DMS79 (cell line): Measurements from ENCODE around the gene CWC27.
"Not testable (repeated sequence)": the region's sequence is repeated elsewhere in the genome, so short reads cannot be mapped to it uniquely, and the experiment has no call there.

ENCODE experiments used
- DNase-seq: peaks from one replicate; lab custom pipeline; 2025; lab: John Stamatoyannopoulos, UW

The CWC27 gene

DNA sequence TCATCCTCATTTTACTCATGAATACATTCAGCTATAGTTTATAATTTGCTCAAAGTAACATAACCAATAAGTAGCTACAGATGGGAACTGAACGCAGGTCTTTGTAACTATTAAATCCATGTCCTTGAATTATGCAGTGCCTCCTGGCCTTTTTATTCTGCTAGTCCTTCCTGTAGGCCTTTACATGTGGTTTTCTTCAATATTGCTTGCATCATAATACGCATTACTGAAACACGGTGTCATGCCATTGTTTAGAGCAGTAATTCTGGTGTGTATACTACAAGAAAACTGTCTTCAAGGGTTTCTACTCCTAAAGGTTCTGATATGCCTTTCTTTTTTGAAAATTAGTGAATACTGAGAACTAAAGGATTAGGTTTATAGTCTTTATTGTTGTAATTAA lies 20.7 kb downstream of the CWC27 start:
- DNase-seq = no peak

GRCh38 chr5:64790210-64790609 lies 21.5 kb downstream of the CWC27 start:
- no peak for DNase-seq

DNA sequence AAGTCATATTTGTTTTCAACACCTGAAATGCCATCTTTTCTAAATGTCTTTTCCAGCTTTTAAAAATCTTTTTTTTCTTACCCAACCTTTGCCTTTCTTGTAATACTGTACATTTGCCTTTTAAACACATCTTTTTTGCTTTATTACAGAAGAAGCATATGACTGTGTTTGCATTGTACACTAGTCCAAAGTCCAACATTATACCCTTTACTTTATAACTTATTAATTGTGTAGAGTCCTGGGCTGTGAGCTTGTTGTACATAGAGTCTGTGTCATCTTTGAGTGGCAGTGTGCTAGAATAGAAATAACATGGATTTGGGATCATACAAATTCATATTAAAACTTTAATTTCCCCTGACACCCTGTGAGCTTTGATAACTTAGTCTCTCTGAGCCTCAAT lies 23.7 kb downstream of the CWC27 start:
- no peak for DNase-seq

DNA sequence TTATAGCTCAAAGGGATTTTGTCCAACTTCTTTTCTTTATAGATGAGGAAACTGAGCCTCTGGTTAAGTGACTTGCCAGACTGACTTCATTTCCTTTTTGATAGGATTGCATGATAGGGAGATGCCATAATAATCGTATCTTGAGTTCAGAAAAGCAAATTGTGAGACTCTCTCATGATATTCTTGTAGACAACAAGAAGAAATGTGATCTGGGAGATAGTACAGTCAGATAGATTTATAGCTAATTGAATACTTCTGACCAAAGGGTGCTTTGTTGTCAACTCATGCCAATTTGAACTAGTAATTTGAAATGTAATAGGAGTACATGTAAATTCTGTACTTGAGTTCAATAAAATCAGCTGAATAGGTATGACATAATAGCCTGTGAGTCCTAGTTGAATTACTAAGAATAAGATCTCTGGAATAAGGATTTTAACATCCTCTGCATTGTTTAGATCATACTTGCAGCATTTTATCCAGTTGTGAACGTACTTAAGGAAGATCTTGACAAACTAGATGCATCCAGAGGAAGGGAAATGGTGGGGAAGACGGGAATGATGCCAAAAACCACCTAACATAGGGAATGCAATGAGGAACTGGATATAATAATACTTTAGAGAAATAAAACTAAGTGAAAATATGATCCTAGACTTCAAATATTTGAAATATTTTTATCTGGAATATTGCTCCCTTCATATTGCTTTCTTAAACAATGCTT lies 25.5 kb downstream of the CWC27 start:
- no peak for DNase-seq

DNA sequence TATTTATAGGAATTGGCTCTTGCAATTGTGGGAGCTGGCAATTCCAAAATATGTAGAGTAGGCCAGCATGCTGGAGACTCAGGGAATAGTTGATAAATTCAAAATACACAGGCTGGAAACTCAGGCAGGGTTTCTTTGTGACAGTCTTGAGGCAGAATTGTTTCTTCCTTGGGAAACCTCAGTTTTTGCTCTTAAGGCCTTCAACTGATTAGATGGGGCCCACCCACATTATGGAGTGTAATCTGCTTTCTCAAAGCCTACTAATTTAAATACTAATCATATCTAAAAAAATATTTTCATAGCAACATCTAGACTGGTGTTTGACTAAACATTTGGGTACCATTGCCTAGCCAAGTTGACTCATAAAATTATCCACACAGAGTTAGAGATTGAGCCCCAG lies 27.6 kb downstream of the CWC27 start:
- DNase-seq = no peak

DNA sequence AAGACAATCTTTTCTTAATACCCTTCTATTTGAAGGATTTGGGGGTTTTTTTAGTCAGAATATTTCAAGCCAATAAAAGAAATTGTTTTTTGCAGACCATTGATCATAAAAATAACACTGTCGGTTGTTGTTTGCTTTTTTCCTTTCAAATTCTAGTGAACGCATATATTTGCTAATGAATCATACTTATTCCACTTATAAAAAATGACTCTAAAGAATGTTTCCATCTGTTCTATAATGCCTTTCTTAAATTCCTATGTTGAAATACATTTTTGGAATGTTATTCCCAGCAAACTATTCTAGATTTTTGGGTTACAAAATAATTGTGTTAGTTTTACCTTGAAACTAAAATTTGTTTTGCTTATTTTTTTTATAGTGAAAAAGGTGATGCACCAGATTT lies 32.2 kb downstream of the CWC27 start:
- no peak for DNase-seq

DNA sequence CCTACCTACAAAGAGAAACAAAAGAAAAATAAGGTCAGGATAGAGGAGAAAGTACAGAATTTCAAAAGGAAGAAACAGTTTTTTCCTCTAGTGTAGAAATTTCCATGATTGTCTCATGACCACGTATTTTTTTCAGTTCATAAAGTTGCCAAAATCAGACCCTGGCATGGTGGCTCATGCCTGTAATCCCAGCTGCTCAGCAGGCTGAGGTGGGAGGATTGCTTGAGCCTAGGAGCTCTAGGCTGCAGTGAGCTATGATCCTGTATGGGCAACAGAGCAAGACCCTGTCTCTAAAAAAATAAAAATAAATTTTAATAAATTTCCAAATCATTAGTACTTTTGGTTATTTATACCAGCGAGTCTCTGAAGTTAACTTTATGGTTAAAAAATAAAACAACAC lies 37.8 kb downstream of the CWC27 start:
- no peak for DNase-seq

DNA sequence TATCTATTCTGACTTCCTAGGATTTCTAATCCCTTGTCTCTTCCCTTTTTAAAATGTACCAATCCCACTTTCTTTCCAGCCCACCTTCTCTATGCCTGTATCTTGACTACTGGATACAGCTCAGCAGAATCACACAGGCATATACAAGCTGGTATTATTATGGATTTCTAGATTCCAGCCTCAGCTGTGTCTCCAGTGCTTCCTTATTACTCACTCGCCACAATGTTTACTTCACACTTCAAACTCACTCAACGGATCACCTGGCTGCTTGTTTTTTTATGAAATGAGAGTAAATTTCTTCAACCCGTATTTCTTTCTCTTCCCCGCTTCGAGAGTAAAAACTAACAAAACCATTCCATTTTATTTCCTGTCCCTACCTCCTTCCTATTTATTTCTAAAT lies 38.8 kb downstream of the CWC27 start:
- no peak for DNase-seq

DNA sequence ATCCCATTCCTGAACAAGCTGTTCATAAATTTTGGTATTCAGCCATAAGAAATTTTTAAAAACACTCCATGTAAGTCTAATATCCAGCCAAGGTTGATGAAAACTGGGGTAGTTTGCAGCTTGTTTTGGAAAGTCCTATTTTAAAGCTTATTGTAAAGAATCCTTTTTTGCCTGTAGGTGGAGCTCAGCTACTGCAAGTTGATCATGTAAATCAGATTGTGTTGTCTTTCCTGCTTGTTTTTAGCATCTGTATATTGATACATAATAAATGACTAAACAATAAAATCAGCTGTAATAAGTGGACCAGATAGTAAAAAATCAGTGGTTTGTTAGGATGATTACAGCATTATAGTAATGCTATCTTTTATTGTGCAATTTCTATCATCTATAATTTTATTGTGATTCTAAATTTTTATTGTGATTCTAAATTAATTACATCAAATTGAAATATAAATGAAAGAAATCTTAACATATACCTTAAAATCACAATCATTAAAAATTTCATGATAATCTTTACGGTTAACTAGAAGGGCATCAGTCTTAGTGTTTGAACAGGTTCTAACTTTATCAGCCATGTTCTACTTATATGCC lies 42.4 kb downstream of the CWC27 start:
- DNase-seq = no peak

GRCh38 chr5:64814073-64814472 lies 45.3 kb downstream of the CWC27 start:
- no peak for DNase-seq

DNA sequence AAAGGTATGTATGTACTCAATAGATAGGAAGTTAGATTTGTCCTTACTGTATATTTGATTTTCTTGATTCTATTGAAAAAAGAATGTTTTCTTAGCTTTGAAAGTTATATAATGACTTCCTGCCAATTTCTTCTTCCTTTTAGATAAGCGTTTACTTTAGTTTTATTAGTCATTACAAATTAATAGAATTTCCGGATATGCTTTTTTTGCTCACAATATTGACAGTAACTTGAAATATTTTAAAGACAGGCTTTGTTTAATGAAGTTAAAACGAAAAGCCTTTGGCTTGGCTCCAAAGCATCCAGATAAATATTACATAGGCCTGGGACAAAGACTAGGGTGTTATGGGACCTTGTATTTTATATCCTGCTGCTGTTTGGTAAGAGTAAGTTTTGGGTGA lies 49.5 kb downstream of the CWC27 start:
- DNase-seq = no peak

DNA sequence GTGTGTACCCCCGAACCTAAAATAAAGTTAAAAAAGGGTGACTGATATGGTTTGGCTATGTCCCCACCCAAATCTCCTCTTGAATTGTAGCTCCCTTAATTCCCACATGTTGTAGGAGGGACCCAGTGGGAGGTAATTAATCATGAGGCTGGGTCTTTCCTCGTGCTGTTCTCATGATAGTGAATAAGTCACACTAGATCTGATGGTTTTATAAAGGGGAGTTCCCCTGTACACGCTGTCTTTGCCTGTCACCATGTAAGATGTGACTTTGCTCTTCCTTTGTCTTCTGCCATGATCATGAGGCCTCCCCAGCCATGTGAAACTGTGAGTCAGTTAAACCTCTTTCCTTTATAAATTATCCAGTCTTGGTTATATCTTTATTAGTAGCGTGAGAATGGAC lies 50.6 kb downstream of the CWC27 start:
- DNase-seq = not testable (repeated sequence)

GRCh38 chr5:64822320-64822719 lies 53.6 kb downstream of the CWC27 start:
- no peak for DNase-seq

DNA sequence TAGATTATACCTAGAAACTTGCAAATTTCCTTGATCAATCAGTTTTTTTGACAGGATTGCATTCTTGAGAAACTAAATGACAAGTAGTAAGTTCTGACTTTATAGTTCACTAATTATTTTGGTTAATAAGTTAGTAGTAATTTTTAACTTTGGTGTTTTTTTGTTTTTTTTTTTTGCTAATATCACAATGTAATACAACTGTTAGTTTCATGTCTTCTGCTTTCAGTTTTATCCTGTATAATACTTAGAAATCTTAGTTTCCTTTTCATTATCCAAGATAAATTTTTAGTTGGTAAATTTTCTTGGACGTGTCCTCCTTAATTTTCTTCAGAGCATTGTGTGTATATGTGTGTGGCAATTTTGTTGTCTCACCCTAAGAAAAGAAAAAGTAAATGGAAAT lies 57.8 kb downstream of the CWC27 start:
- no peak for DNase-seq

DNA sequence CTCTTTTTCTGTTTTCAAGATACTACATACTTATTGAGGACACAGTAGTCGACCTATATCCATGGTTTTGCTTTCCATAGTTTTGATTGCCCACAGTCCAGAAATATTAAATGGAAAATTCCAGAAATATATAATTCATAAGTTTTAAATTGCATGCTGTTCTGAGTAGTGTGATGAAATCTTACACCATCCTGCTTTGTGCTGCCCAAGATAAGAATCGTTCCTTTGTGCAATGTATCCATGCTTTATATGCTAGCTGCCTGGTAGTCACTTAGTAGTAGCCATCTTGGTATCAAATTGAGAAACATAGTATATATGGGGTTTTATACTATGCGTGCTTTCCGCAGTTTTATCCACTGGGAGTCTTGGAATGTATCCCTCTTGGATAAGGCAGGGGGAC lies 59.0 kb downstream of the CWC27 start:
- no peak for DNase-seq

DNA sequence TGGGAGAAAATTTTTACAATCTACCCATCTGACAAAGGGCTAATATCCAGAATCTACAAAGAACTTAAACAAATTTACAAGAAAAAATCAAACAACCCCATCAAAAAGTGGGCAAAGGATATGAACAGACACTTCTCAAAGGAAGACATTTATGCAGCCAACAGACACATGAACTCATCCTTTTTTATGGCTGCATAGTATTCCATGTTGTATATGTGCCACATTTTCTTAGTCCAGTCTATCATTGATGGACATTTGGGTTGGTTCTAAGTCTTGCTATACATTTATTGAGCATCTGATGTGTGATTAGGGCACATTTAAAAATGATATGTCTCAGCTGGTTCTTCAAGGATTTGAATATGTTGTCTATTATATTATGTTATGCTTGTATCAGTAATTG lies 61.9 kb downstream of the CWC27 start:
- DNase-seq = not testable (repeated sequence)

GRCh38 chr5:64831996-64832395 lies 63.3 kb downstream of the CWC27 start:
- no peak for DNase-seq

GRCh38 chr5:64834037-64834436 lies 65.3 kb downstream of the CWC27 start:
- no peak for DNase-seq

DNA sequence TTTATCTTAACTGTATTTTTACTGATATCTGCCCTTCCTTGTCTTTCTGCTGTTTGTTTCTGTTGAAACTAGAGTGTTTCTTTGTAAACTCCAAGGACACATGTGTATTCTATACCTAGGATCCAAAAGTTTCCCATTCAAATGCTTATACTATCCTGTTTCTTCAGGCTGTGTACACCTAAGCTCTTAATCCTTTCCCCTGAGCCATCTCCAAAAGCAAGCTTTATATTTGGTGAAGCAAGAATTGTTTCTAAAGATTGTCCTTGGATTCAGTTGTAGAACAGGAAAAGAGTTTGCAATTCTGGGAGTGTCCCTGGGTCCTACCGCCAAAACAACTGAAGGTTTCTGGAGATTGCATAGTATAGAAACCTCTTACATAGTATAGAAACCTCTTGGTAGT lies 65.9 kb downstream of the CWC27 start:
- DNase-seq = no peak

DNA sequence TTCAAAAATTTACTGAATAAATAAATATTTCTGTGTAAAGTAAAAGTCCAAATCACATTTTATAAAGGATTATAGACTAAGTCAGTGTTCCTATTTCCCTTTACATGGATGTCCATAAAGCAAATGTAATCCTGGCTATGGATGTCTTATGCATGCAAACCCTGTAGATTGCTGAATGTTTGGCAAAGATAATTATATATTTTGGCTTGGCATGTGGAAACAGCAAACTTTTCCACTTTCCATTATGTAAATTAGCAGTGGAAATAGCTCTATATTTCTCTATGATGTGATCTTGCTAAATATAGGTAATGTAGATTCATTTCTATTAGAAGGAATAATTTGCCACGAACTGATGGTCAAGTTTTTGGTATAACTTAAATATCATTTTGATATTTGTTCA lies 66.5 kb downstream of the CWC27 start:
- DNase-seq = no peak

GRCh38 chr5:64836190-64836755 lies 67.5 kb downstream of the CWC27 start:
- no peak for DNase-seq

GRCh38 chr5:64836786-64837185 lies 68.1 kb downstream of the CWC27 start:
- no peak for DNase-seq

- DNase-seq = no peak
Measured at GRCh38 chr5:64838376-64838775, 69.6 kb downstream of the CWC27 start.

- no peak for DNase-seq
Measured at GRCh38 chr5:64838803-64839202, 70.1 kb downstream of the CWC27 start.
